Measurements from ENCODE around the gene CACNA2D3. TPM values are rescaled to one million over a fixed set of nuclear protein-coding genes. Genes with fewer than 3 reads are reported as not detected.

Gene CACNA2D3
- polyA plus RNA-seq, 1 donor (not counting 4 experiments of a cell fraction or from before 2014, with no cell fraction given) = 0.08 TPM

DNA sequence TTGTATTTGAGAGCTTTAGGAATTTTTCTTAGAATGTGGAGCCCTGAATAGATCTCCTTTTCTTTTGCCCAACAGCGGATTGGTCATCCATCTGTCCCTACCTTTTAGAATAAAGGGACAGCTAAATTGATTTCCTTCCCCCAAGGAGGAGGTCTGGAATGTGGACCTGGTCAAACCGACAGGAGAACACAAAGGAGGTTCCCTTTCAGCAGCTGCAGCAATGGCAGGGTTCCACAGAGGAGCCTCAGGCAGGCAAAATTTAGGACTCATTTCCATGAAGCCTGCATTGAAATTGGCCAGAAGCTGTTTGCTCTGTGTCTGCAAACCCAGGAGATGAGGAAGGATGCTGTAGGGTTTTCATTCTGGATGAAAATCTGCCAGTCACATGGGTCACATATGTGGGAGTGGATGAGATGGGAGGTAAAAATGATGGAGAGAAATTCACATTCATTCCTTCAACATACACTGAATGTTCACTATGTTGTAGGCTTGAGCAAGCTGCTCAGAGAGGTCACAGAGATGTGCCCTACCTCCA is 728.2 kb downstream of the CACNA2D3 start:
- Histone ChIP-seq H3K4me1 (ENCODE audit: control insufficient read depth, extremely low read depth, insufficient read depth, low read length) (no peaks in the 10 kb centered on the region), H4K20me1 (ENCODE audit: control insufficient read depth, extremely low read depth, insufficient read depth, low read length) (no peaks in the 10 kb centered on the region), H3K9ac (ENCODE audit: control insufficient read depth, extremely low read depth, insufficient read depth, low read length) (no peak overlapping the region), H3K9me1 (ENCODE audit: control insufficient read depth, extremely low read depth, insufficient read depth, low read length) (no peaks in the 10 kb centered on the region), H3K4me2 (ENCODE audit: control insufficient read depth, extremely low read depth, insufficient read depth, low read depth, low read length) (no peak overlapping the region), H3K79me2 (ENCODE audit: control insufficient read depth, insufficient read depth, low read length) (no peaks in the 10 kb centered on the region), H3K27me3 (ENCODE audit: control insufficient read depth, extremely low read depth, insufficient read depth, low read length) (peaks cover 2% of the 10 kb centered on the region), H3K4me3 (ENCODE audit: control insufficient read depth in 2 of 3, extremely low read depth in 1 of 3, insufficient read depth in 2 of 3, low read depth in 1 of 3, low read length in 3 of 3) (no peak overlapping the region), H3K27ac (ENCODE audit: control insufficient read depth, insufficient read depth, low read length) (no peak overlapping the region), H2AFZ (ENCODE audit: control insufficient read depth, low read length) (no peak overlapping the region), H3K36me3 (ENCODE audit: control insufficient read depth in 2 of 2, extremely low read depth in 1 of 2, insufficient read depth in 2 of 2, low read length in 2 of 2) (no peaks in the 10 kb centered on the region), H3K9me3 (ENCODE audit: control insufficient read depth, low read depth, low read length) (no peaks in the 10 kb centered on the region)
- DNase-seq (ENCODE audit: low read depth, low spot score) (no peak), FAIRE-seq (no peak)
- TF ChIP-seq, protein P1, sequence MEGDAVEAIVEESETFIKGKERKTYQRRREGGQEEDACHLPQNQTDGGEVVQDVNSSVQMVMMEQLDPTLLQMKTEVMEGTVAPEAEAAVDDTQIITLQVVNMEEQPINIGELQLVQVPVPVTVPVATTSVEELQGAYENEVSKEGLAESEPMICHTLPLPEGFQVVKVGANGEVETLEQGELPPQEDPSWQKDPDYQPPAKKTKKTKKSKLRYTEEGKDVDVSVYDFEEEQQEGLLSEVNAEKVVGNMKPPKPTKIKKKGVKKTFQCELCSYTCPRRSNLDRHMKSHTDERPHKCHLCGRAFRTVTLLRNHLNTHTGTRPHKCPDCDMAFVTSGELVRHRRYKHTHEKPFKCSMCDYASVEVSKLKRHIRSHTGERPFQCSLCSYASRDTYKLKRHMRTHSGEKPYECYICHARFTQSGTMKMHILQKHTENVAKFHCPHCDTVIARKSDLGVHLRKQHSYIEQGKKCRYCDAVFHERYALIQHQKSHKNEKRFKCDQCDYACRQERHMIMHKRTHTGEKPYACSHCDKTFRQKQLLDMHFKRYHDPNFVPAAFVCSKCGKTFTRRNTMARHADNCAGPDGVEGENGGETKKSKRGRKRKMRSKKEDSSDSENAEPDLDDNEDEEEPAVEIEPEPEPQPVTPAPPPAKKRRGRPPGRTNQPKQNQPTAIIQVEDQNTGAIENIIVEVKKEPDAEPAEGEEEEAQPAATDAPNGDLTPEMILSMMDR (optimal IDR thresholded peaks at IDR 0.05 in 1 of 3, IDR thresholded peaks at IDR 0.05 in 1 of 3, conservative IDR thresholded peaks at IDR 0.05 in 1 of 3; ENCODE audit: extremely low read depth in 1 of 3, insufficient read depth in 2 of 3, low read length in 3 of 3) = no peak
- TF ChIP-seq EZH2 (IDR thresholded peaks at IDR 0.05; ENCODE audit: low read length) = no peak
- dilution Hi-C loops (cut with MboI; ENCODE audit: extremely low pct_ligation_motif_present, low sequenced_read_pairs) = no loop called here

DNA sequence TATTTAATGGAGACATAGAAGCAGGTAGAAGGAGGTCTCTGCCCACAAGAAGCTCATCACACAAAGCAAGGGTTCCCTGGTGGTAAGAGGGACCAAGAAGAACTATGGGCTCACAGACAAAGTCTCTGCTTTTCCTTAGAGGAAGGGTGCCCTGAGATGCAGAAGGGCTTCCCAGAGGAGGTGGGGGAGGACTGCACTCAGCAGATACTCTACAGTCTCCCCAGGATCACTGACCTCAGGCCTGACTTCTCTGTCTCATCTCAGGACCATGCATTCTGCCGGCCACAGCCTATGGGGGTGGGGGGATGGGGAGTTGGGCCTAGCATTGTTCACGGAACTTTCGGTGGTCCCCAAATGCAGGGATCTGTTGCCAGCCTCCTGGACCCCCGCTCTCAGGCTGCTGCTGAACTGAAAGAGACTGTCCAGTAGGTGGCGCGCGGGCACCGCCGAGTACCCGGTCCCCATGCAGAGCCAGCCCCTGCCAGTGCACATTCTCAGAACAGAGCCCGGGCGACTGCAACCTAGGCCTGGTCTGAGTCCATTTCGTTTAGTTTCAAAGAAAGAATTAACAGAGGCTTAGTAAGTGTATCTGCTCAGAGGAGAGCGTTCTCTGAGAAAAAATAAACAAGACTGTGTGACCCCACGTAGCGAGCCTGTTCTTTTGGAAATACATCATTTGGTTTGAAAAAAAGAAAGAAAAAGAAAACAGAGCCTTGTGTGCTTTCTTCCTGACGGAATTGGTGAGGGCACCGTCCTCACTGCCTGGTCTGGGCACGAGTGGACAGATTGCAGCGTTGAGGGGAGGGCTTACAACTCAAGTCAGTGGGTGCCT is 731.4 kb downstream of the CACNA2D3 start:
- H3K36me3 ChIP-seq (ENCODE audit: control insufficient read depth in 2 of 2, extremely low read depth in 1 of 2, insufficient read depth in 2 of 2, low read length in 2 of 2) = no peaks in the 10 kb centered on the region
- H2AFZ ChIP-seq (ENCODE audit: control insufficient read depth, low read length) = no peak overlapping the region
- H3K4me1 ChIP-seq (ENCODE audit: control insufficient read depth, extremely low read depth, insufficient read depth, low read length) = peaks cover 10% of the 10 kb centered on the region
- TF ChIP-seq EZH2 (IDR thresholded peaks at IDR 0.05; ENCODE audit: low read length) = no peak
- TF ChIP-seq, protein P1 (optimal IDR thresholded peaks at IDR 0.05 in 1 of 3, IDR thresholded peaks at IDR 0.05 in 1 of 3, conservative IDR thresholded peaks at IDR 0.05 in 1 of 3; ENCODE audit: extremely low read depth in 1 of 3, insufficient read depth in 2 of 3, low read length in 3 of 3) = peak; percentile 75 to 93 (median 90)
- peak; percentile 13 for FAIRE-seq
- no peak overlapping the region for H3K4me3 ChIP-seq (ENCODE audit: control insufficient read depth in 2 of 3, extremely low read depth in 1 of 3, insufficient read depth in 2 of 3, low read depth in 1 of 3, low read length in 3 of 3)
- no peaks in the 10 kb centered on the region for H3K79me2 ChIP-seq (ENCODE audit: control insufficient read depth, insufficient read depth, low read length)
- peaks cover 6% of the 10 kb centered on the region for H3K27me3 ChIP-seq (ENCODE audit: control insufficient read depth, extremely low read depth, insufficient read depth, low read length)
- DNase-seq (ENCODE audit: low read depth, low spot score) = no peak
- no peak overlapping the region for H3K4me2 ChIP-seq (ENCODE audit: control insufficient read depth, extremely low read depth, insufficient read depth, low read depth, low read length)
- no peak overlapping the region for H3K27ac ChIP-seq (ENCODE audit: control insufficient read depth, insufficient read depth, low read length)
- dilution Hi-C loops (cut with MboI; ENCODE audit: extremely low pct_ligation_motif_present, low sequenced_read_pairs) = no loop called here
- H3K9me3 ChIP-seq (ENCODE audit: control insufficient read depth, low read depth, low read length) = no peaks in the 10 kb centered on the region
- H4K20me1 ChIP-seq (ENCODE audit: control insufficient read depth, extremely low read depth, insufficient read depth, low read length) = no peaks in the 10 kb centered on the region
- H3K9me1 ChIP-seq (ENCODE audit: control insufficient read depth, extremely low read depth, insufficient read depth, low read length) = no peaks in the 10 kb centered on the region
- no peak overlapping the region for H3K9ac ChIP-seq (ENCODE audit: control insufficient read depth, extremely low read depth, insufficient read depth, low read length)
